HT1080 (cell line): ENCODE results near the gene PRR33. TPM values are rescaled to one million over a fixed set of nuclear protein-coding genes. Genes with fewer than 3 reads are reported as not detected.

Experiments
- DNase-seq: peaks from one replicate; pipeline ENCODE4 v3.0.0-alpha.2; 2015; ENCODE audit warnings: low read depth
- total RNA-seq: library from RNA; depleted of rRNA; stranded (reverse); fragments of >200 nt; shearing (Covaris generic); gene quantifications from 2 replicates; pipeline ENCODE4 v1.2.3, GENCODE V29; 2014

The PRR33 gene
- total RNA-seq, 1 experiment from 2014 or later = not detected

GRCh38 chr11:1916986-1917522 lies 25.4 kb upstream of the PRR33 start:
- no peak for DNase-seq

DNA sequence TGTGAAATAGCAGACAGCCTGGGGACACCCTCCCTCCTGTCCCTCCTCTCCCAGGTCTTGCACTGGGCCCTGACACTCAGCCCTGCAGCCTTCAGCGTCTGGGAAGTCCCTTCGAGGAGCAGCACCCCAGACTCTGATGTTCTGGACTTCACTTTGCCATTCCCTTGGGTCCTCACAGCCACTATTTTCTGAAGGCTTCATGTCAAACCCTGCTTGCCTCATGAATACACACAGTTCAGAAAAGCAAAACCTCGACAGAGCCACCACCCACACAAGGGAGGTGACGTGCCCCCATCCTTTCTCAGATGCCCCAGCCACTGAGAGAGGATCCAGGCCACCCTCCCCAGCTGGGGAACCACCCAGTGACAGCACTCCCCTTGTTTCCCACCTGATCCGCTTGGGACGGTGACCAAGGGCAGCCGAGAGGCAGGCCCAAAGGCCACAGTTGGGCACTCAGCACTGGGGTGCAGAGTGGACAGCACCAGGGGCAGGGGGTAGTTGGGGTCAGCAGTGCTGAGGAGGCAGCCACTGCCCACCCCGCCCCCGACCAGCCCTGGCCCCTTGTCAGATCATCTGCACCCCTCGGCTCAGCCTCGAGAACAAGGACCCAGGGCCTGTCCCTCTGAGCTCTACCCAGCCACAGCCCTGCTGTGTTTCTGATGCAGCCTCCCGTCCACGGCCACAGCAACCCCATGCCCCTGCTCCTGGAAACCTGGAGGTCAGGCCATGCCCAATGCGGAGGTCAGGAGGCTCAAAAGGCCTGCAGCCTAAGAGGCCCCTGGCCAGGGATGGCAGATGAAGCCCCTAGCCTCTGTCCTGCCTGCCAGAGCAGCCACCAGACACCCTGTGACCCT lies 24.7 kb upstream of the PRR33 start:
- no peak for DNase-seq

- no peak for DNase-seq
Measured at GRCh38 chr11:1915795-1916131, 24.1 kb upstream of the PRR33 start.

GRCh38 chr11:1913271-1914060 lies 21.8 kb upstream of the PRR33 start:
- no peak for DNase-seq

DNA sequence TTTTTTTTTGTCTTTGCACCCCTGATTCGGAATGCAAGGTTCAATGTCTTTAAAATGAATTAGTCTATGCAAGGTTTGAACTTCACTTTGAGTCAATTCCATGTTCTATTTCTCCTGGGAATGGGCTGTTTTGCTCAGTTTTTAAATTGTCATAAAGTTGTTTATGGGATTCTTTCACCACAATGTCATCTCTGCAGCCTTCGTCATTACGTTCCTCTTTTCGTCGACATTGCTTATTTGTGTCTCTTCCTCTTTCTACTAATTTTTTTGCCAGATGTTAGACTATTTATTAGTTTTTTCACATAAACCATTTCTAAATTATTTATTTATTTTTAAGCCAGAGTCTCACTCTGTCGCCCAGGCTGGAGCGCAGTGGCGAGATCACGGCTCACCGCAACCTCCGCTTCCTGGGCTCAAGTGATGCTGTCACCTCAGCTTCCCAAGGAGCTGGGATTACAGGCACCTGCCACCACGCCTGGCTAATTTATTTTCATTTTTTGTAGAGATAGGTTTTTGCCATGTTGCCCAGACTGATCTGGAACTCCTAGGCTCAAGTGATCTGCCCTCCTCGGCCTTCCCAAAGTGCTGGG lies 20.7 kb upstream of the PRR33 start:
- DNase-seq = no peak

- no peak for DNase-seq
Measured at GRCh38 chr11:1909524-1909923, 17.8 kb upstream of the PRR33 start.

GRCh38 chr11:1908618-1909017 lies 16.9 kb upstream of the PRR33 start:
- DNase-seq = no peak

DNA sequence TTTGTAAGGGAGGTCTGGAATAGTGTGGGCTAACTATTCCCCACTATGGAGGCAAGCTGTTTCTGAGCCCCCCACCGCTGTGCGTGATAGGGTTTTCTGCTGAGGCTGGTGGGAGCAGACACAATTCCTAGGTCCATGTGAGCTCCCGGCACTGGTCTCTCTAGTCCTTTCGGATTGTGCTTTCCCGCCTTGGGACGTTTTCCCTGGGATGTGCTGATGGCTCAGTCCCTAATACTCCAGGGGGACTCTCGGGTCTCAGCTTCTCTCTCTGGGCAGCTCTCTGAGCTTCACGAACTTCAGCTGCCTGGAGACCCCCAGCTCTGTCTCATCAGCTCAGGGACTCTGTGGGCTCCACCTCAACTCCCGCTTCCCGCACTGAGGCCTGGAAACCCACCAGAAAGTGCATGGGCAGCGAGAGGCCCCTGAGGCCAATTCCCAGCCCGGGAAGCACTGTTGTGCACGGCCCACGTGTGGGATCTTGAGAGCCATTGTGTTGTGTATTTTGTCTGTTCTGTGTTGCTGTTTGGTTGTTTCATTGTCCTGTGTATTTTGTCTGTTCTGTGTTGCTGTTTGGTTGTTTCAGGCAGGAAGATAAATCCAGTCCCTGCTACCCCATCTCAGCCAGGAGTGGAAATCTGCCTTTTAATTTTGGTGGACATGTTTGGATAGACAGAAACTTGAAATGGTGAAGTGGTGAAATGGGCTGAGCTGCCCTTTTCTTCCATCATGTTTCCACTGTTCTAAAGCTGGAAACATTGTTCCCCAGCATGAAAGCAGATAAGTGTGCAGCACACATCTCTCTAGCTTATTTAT lies 15.1 kb upstream of the PRR33 start:
- no peak for DNase-seq

- DNase-seq = no peak
Measured at GRCh38 chr11:1906181-1906580, 14.5 kb upstream of the PRR33 start.

DNA sequence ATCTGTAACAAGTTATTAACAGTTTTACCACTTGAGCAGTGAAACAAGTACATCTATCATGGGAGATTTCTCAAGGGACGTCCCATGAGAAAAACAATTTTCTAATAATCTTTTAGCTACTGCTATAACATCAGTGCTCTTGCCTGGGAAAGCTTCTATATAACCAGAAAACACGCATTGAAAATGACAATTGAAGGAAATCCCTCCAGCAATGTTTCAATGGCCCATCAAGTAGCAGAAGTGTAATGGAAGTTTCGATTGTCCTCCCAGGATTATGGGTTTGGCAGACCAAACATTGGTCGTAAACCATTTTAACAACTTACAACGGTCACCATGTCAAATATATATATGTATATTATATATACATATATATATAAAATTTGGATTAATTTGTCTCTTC lies 8.0 kb upstream of the PRR33 start:
- DNase-seq = no peak

- DNase-seq = no peak
Measured at GRCh38 chr11:1899090-1899489, 7.4 kb upstream of the PRR33 start.

GRCh38 chr11:1896923-1897322 lies 5.2 kb upstream of the PRR33 start:
- no peak for DNase-seq

GRCh38 chr11:1896468-1896867 lies 4.8 kb upstream of the PRR33 start:
- no peak for DNase-seq

- DNase-seq = no peak
Measured at GRCh38 chr11:1894759-1895158, 3.1 kb upstream of the PRR33 start.

GRCh38 chr11:1893581-1894359 lies 2.1 kb upstream of the PRR33 start:
- DNase-seq = no peak

DNA sequence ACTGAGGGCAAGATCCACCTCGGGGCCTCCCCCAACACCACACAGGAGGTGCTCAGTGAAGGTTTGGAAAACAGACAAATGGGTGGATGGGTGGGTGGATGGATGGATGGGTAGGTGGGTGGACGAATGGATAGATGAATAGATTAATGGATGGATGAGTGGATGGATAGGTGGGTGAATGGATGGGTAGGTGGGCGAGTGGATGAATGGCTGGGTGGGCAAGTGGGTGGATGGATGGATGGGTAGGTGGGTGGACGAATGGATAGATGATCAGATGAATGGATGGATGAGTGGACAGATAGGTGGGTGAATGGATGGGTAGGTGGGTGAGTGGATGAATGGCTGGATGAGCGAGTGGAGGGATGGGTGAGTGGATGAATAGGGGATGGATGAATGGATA lies 863 bp upstream of the PRR33 start:
- DNase-seq = no peak

DNA sequence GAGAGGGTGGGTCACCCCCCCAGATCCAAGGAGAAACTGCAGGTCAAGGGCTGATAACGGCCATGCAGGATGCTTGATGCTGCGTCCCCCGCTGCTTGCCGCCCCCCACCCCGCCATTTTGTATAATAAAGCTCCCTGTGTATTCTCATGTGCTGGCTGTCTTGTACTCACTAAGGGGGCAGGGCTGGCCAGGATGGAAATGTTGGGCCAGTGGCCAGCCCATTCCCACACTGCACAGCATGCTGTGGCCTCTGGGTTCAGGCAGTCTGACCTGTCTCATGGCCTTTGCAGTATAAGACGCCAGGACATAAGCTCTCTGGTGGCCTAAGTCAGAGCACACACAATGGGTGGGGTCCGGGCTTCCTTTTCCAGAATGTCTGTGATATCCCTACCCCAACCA lies 421 bp upstream of the PRR33 start:
- DNase-seq = no peak

- no peak for DNase-seq
Measured at GRCh38 chr11:1890856-1891830, 552 bp downstream of the PRR33 start.
